Ovary (tissue), 9 donors: ENCODE data around the gene CA10. TPM values are rescaled to one million over a fixed set of nuclear protein-coding genes. Genes with fewer than 3 reads are reported as not detected.
A peak's percentile ranks its signal among the peaks of the same experiment; 100 is the strongest.

Experiments used
- DNase-seq, 5 donors: peaks; one replicate each; pipeline ENCODE4 v3.0.0-alpha.2; 2019 to 2020
- H3K27ac ChIP-seq, 2 donors: fragments of 200-600 bp; one replicate each; pipeline versions ENCODE4 v1.5.1 to v1.8.0; 2019 to 2022
- H3K27me3 ChIP-seq: fragments of 200-600 bp; one replicate; pipeline ENCODE4 v1.8.0; 2022
- H3K36me3 ChIP-seq: fragments of 200-600 bp; sonication (generic); one replicate; pipeline ENCODE4 v1.5.1; 2019
- H3K4me1 ChIP-seq: one replicate; pipeline ENCODE4 v1.8.1; 2013; ENCODE audit warnings: mild to moderate bottlenecking, moderate library complexity; ENCODE audit not compliant: insufficient read depth
- H3K4me3 ChIP-seq: fragments of 200-600 bp; sonication (generic); one replicate; pipeline ENCODE4 v1.5.1; 2017
- H3K9me3 ChIP-seq, 2 donors: fragments of 200-600 bp in 1 of 2; sonication (generic) in 1 of 2; one replicate each; pipeline versions ENCODE4 v1.5.1 to v1.8.1; 2013 to 2019; ENCODE audit warnings: mild to moderate bottlenecking in 1 of 2, moderate library complexity in 1 of 2
- EP300 ChIP-seq: sonication (generic); formaldehyde crosslinking; IDR thresholded peaks from one replicate; pipeline ENCODE4 v1.6.1; 2017; ENCODE audit warnings: antibody characterized with exemption
- POLR2A ChIP-seq: fragments of 450-650 bp; IDR thresholded peaks from one replicate; pipeline ENCODE4 v1.6.1; 2017; ENCODE audit warnings: antibody characterized with exemption, mild to moderate bottlenecking, moderate library complexity
- WGBS, 3 donors: extraction: QIAGEN DNeasy Blood & Tissue Kit in 1 of 3; methylation state at CpG; one replicate each; pipeline versions ENCODE4 v1.1.5 to v1.1.7; 2013 to 2017; 5-methylcytosine and 5-hydroxymethylcytosine counted together
- intact Hi-C, 4 donors: fragments of 100-400 bp; cut with DNase I; formaldehyde crosslinking; loops; one replicate each; pipeline versions ENCODE4 v1.11.0 to v1.15.1; 2022 to 2023
- polyA plus RNA-seq, 2 donors: library from polyadenylated mRNA; stranded (reverse); fragments of 200-250 nt in 1 of 2; fragments of 350-450 nt in 1 of 2; fragmentation: Illumina TruSeq in 1 of 2; extraction: RNeasy Lipid Tissue Mini Kit (QIAGEN cat#74804) in 1 of 2; gene quantifications; one replicate each; pipeline ENCODE4 v1.2.3, GENCODE V29; 2013 to 2014
- total RNA-seq, 7 donors: library from RNA; depleted of rRNA in 2 of 7; stranded (reverse); fragments of >200 nt in 2 of 7; fragmentation: NEBNext Ultra II Directional in 3 of 7; extraction: Animal tissue kit (Norgen Biotek cat#: 25700) in 3 of 7; gene quantifications; one replicate each; pipeline versions ENCODE4 v1.1.0 to v1.2.4, GENCODE V29; 2016 to 2023
- TF ChIP-seq, protein P1 (sequence below), 3 donors: fragments of 450-650 bp in 2 of 3; fragments of 200-600 bp in 1 of 3; IDR thresholded peaks; one replicate each; pipeline versions ENCODE4 v1.5.1 to v1.8.0; 2016 to 2022; ENCODE audit warnings: antibody characterized with exemption in 3 of 3, mild to moderate bottlenecking in 1 of 3
- donor health status: DM: no; HTN: no; CAD: no; lungs with moderate emphysema.
- donor health status: DM: no; HTN: no; CAD: no.
- donor health status: Bipolar disorder and iron deficiency.
- donor health status: DM: yes; HTN: yes; CAD: no.
- donor health status: DM: no; HTN: no; CAD: no.
- donor health status: DM: yes; HTN: yes; CAD: no.

CA10 gene
- total and polyA plus RNA-seq, 9 donors: 0.34 to 4.3 (median 1.2) TPM; not detected in 2

GRCh38 chr17:51711581-51711980, 446.9 kb downstream of the CA10 start:
- Histone ChIP-seq H3K9me3 (no peaks in the 10 kb centered on the region), H3K27me3 (no peaks in the 10 kb centered on the region), H3K36me3 (no peaks in the 10 kb centered on the region), H3K4me1 (peaks cover 11% of the 10 kb centered on the region), H3K4me3 (no peak overlapping the region), H3K27ac (no peak overlapping the region)
- no peak for DNase-seq
- TF ChIP-seq, protein P1, sequence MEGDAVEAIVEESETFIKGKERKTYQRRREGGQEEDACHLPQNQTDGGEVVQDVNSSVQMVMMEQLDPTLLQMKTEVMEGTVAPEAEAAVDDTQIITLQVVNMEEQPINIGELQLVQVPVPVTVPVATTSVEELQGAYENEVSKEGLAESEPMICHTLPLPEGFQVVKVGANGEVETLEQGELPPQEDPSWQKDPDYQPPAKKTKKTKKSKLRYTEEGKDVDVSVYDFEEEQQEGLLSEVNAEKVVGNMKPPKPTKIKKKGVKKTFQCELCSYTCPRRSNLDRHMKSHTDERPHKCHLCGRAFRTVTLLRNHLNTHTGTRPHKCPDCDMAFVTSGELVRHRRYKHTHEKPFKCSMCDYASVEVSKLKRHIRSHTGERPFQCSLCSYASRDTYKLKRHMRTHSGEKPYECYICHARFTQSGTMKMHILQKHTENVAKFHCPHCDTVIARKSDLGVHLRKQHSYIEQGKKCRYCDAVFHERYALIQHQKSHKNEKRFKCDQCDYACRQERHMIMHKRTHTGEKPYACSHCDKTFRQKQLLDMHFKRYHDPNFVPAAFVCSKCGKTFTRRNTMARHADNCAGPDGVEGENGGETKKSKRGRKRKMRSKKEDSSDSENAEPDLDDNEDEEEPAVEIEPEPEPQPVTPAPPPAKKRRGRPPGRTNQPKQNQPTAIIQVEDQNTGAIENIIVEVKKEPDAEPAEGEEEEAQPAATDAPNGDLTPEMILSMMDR (IDR thresholded peaks at IDR 0.05): no peak
- no peak for TF ChIP-seq EP300
- TF ChIP-seq POLR2A: no peak
- WGBS, 3 donors: 87 to 92% (median 89%) methylated on average over 7 of the region's 7 CpGs
- intact Hi-C loops: no loop called here

DNA sequence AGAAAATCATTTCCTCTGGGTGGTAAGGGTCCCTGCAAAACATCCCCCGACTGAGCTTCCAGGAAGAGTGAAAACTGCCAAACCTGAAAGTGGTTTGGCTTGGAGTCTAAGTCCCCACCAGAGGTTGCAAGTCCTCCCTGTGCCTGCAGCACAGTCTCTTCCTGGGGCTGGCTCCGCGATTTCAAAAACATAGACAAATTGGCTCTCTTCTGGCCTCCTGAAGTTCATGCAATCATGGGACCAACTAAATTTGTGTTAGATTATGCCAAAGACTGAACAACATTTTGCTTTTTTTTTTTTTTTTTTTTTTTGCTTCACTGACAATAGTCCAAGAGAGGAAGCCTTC, 447.9 kb downstream of the CA10 start:
- 11 to 20% (median 13%) methylated on average over 3 of the region's 3 CpGs for WGBS, 3 donors
- intact Hi-C loops: no loop called here

DNA sequence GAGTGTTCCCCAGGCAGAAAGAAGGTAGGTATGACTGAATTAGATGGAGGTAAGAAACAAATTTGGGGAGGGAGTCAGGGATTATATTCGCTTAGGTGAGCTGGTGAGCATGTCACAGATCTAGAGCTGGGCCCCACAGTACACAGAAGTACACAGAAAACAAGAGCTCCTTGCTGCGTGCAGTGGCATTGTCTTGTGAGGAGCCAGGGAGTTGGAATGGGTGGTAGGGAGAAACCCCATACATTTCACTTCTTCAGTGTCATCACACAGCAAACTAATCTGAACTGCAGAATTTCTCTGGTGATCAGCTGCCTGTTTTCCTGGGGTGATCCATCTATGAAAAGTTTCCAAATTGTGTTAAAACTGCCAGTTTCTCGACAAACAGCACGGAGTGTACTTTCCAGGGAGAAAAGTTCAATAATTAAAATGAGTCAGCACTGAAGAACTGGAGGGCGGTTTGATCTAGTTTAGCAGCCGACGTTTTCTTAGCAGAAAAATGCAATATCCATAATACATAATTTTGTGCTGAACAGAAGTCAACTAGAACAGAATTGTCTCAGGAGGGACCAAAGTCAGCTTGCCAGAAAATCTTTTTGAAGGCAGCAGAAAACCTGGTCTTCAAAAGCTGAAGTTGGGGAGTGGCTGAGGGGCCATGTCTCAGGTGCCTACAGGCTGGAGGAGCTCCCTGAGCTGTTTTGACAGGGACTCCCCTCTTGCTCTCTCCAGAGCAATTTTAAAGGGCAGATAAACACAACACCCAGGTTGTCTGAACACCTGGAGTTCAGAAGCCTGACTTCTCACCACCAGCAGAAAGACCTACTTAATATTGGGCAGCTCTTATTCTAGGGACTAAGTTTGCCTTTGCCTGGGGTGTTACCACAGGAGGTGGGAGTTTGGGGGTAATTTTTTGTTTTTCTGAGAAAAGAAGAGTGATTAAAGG, 448.6 kb downstream of the CA10 start:
- intact Hi-C loops: no loop called here
- TF ChIP-seq EP300: no peak
- TF ChIP-seq, protein P1 (IDR thresholded peaks at IDR 0.05): no peak
- TF ChIP-seq POLR2A: no peak
- H3K36me3 ChIP-seq: no peaks in the 10 kb centered on the region
- peaks cover 11% of the 10 kb centered on the region for H3K4me1 ChIP-seq
- H3K27ac ChIP-seq: no peak overlapping the region
- no peaks in the 10 kb centered on the region for H3K27me3 ChIP-seq
- H3K9me3 ChIP-seq: no peaks in the 10 kb centered on the region
- 18 to 24% (median 22%) methylated on average over 7 of the region's 7 CpGs for WGBS, 3 donors
- no peak for DNase-seq
- H3K4me3 ChIP-seq: no peak overlapping the region

More for the DNA sequence above, 447.9 kb downstream of the CA10 start:
- peaks cover 11% of the 10 kb centered on the region for H3K4me1 ChIP-seq
- no peaks in the 10 kb centered on the region for H3K27me3 ChIP-seq
- H3K36me3 ChIP-seq: no peaks in the 10 kb centered on the region
- H3K27ac ChIP-seq: no peak overlapping the region
- TF ChIP-seq EP300 (no peak), POLR2A (no peak)
- TF ChIP-seq, protein P1 (IDR thresholded peaks at IDR 0.05): no peak
- H3K4me3 ChIP-seq: no peak overlapping the region
- no peaks in the 10 kb centered on the region for H3K9me3 ChIP-seq
- peak in 2 of 5 donors; percentile 15 to 36 for DNase-seq

DNA sequence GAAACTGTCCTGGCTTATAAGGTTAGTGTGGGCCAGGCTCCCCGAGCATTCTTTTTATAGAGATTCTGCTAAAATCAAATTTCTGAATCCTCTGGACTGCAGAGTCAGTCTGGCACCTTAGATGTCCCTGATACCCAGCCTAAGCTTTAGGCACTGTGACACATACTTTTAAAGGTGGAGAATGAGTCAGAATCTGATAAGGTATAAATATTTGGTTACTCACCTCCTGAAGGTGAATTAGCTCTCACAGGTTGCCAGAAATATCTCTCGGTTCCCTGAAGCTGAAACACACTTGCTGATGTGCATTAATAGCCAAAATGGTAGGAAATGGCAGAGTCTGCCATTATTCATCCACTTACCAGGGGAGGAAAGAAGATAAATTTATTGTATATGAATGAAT, 451.3 kb downstream of the CA10 start:
- Histone ChIP-seq H3K4me3 (no peak overlapping the region), H3K36me3 (no peaks in the 10 kb centered on the region), H3K4me1 (peaks cover 11% of the 10 kb centered on the region), H3K9me3 (no peaks in the 10 kb centered on the region), H3K27ac (no peak overlapping the region), H3K27me3 (no peaks in the 10 kb centered on the region)
- 88 to 96% (median 95%) methylated on average over 2 of the region's 2 CpGs for WGBS, 3 donors
- no peak for DNase-seq
- intact Hi-C loops: no loop called here
- TF ChIP-seq POLR2A (no peak), EP300 (no peak)
- TF ChIP-seq, protein P1 (IDR thresholded peaks at IDR 0.05): no peak
